ENCODE results near the gene NEK6.

Gene NEK6

DNA sequence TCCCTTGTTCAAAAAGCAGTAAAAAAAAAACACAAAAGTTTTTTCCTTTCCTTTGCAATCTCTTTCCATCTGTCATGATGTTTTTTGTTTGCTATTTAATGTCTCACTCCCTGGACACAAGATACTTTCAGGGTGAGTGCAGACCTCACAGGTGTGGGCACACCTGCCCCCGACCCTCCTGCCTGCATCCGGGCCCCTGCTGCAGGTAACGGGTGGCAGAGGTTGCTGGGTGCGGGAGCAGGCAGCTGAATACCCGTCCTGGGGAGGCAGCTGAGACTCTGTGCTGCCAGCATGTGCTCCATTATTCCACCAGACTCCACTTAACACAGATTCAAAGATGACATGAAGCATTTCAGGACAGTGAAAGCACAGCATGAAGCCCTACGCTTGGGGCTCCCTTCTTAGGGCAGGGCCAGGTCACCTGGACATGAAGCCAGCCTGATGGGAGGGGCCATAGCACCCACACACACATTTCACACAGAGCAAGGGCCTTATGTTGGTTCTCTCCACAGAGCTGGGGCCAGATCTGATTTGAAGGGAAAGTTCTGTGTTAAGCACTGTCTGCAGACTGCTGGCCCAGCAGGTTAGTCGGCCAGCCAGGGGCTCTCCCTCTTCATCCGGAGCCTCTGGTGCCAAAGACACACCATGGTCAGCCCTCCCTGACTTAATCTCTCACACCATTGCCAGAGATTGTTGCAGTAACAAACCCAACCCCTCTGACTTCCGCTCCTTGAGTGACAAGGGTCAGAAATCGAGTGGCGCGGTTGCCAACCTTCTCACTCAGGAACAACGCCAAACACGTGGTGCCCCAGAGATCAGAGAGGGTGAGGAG is 13.0 kb downstream of the NEK6 start:
- no peak overlapping the region for H3K4me3 ChIP-seq (ENCODE audit: low read depth, low read length)
- TF ChIP-seq, protein P1, sequence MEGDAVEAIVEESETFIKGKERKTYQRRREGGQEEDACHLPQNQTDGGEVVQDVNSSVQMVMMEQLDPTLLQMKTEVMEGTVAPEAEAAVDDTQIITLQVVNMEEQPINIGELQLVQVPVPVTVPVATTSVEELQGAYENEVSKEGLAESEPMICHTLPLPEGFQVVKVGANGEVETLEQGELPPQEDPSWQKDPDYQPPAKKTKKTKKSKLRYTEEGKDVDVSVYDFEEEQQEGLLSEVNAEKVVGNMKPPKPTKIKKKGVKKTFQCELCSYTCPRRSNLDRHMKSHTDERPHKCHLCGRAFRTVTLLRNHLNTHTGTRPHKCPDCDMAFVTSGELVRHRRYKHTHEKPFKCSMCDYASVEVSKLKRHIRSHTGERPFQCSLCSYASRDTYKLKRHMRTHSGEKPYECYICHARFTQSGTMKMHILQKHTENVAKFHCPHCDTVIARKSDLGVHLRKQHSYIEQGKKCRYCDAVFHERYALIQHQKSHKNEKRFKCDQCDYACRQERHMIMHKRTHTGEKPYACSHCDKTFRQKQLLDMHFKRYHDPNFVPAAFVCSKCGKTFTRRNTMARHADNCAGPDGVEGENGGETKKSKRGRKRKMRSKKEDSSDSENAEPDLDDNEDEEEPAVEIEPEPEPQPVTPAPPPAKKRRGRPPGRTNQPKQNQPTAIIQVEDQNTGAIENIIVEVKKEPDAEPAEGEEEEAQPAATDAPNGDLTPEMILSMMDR (IDR thresholded peaks at IDR 0.05; ENCODE audit: insufficient read depth, low read depth, low read length, missing control alignments): no peak
- DNase-seq (ENCODE audit: low read depth): no peak

- TF ChIP-seq, protein P1 (IDR thresholded peaks at IDR 0.05; ENCODE audit: insufficient read depth, low read depth, low read length, missing control alignments): no peak
- no peak for DNase-seq (ENCODE audit: low read depth)
- H3K4me3 ChIP-seq (ENCODE audit: low read depth, low read length): no peak overlapping the region
Measured at GRCh38 chr9:124271660-124272059, 13.9 kb downstream of the NEK6 start.

DNA sequence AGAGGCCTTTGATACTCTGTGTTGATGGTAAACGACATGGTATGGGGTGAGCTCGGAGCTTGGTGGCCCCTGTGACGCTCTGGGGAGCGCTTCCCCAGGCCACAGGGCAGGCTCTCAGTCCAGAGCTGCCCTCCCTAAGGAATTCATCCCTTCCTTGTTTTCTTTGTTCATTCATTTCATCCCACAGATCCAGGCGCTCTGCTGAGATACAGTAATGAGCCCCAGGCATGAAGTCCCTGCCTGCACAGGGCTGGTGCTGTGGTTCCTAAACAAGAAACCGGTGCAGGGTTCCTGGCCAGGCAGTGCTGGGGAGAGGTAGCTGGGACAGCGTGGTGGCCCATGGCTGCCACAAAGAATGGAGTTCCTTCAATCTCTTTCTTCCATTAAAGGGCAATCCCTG is 14.4 kb downstream of the NEK6 start:
- no peak overlapping the region for H3K4me3 ChIP-seq (ENCODE audit: low read depth, low read length)
- TF ChIP-seq, protein P1 (IDR thresholded peaks at IDR 0.05; ENCODE audit: insufficient read depth, low read depth, low read length, missing control alignments): no peak
- DNase-seq (ENCODE audit: low read depth): no peak

DNA sequence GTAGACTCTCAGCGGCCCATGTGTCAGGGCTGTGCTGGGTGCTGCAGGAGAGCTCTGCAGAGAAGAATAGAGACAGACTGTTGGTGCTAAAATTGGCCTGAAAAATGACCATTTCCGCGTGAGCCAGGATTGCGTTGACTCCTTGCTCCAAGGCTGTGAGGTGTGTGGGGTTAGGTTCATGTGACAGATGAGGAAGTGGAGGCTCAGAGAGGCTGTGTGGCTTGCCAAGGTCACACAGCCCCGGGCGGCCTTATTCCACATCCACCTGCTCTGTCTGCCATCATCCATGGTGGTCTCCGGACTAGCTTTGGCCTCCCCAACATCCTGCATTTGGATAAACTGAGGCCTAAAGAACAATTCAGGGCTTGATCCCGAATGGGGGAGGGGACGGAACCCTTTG is 15.2 kb downstream of the NEK6 start:
- H3K4me3 ChIP-seq (ENCODE audit: low read depth, low read length): no peak overlapping the region
- TF ChIP-seq, protein P1 (IDR thresholded peaks at IDR 0.05; ENCODE audit: insufficient read depth, low read depth, low read length, missing control alignments): no peak
- no peak for DNase-seq (ENCODE audit: low read depth)

GRCh38 chr9:124273427-124274160 is 15.8 kb downstream of the NEK6 start:
- TF ChIP-seq, protein P1 (IDR thresholded peaks at IDR 0.05; ENCODE audit: insufficient read depth, low read depth, low read length, missing control alignments): no peak
- H3K4me3 ChIP-seq (ENCODE audit: low read depth, low read length): no peak overlapping the region
- no peak for DNase-seq (ENCODE audit: low read depth)

- TF ChIP-seq, protein P1 (IDR thresholded peaks at IDR 0.05; ENCODE audit: insufficient read depth, low read depth, low read length, missing control alignments): no peak
- no peak for DNase-seq (ENCODE audit: low read depth)
- H3K4me3 ChIP-seq (ENCODE audit: low read depth, low read length): no peak overlapping the region
Measured at GRCh38 chr9:124274226-124274625, 16.5 kb downstream of the NEK6 start.

All from GM12865 (cell line).